ENCODE results near the gene TMEM94. TPM values are rescaled to one million over a fixed set of nuclear protein-coding genes. Genes with fewer than 3 reads are reported as not detected.

Gene TMEM94
- total and polyA plus RNA-seq, 9 of the 15 experiments (the other 6 are each of a cell fraction or from before 2014, with no cell fraction given), result 0.35 to 48.1 (median 14.4) TPM

GRCh38 chr17:75515496-75516254 lies 59.2 kb downstream of the TMEM94 start, which contains the start of gene CASKIN2 (continued):
- TF ChIP-seq ZNF583 (CRISPR knock-in tag; IDR thresholded peaks at IDR 0.05), result 0 out of 2 replicates have a peak, but pooled peaks have one; percentile 70
- no peak for TF ChIP-seq ZNF507 (tag; conservative IDR thresholded peaks at IDR 0.05)
- TF ChIP-seq MAFG (tag; conservative IDR thresholded peaks at IDR 0.05), result no peak
- TF ChIP-seq RFX1 (IDR thresholded peaks at IDR 0.05), result no peak
- TF ChIP-seq ELF4 (CRISPR knock-in tag; IDR thresholded peaks at IDR 0.05), result no peak
- peak; percentile 63; the same call in 1 of the 2 replicates for TF ChIP-seq CREM (IDR thresholded peaks at IDR 0.05; ENCODE audit: low read depth)
- TF ChIP-seq, protein P1, sequence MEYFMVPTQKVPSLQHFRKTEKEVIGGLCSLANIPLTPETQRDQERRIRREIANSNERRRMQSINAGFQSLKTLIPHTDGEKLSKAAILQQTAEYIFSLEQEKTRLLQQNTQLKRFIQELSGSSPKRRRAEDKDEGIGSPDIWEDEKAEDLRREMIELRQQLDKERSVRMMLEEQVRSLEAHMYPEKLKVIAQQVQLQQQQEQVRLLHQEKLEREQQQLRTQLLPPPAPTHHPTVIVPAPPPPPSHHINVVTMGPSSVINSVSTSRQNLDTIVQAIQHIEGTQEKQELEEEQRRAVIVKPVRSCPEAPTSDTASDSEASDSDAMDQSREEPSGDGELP (CRISPR knock-in tag; IDR thresholded peaks at IDR 0.05; ENCODE audit: borderline replicate concordance), result peak; percentile 93
- TF ChIP-seq, protein P2, sequence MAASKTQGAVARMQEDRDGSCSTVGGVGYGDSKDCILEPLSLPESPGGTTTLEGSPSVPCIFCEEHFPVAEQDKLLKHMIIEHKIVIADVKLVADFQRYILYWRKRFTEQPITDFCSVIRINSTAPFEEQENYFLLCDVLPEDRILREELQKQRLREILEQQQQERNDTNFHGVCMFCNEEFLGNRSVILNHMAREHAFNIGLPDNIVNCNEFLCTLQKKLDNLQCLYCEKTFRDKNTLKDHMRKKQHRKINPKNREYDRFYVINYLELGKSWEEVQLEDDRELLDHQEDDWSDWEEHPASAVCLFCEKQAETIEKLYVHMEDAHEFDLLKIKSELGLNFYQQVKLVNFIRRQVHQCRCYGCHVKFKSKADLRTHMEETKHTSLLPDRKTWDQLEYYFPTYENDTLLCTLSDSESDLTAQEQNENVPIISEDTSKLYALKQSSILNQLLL (CRISPR knock-in tag; IDR thresholded peaks at IDR 0.05; ENCODE audit: borderline replicate concordance), result no peak
- TF ChIP-seq MYNN (IDR thresholded peaks at IDR 0.05), result 0 out of 2 replicates have a peak, but pooled peaks have one; percentile 29
- TF ChIP-seq MYNN (CRISPR knock-in tag; IDR thresholded peaks at IDR 0.05), result peak; percentile 55; the same call in 1 of the 2 replicates
- TF ChIP-seq ZNF644 (tag; IDR thresholded peaks at IDR 0.05; ENCODE audit: low read depth), result no peak
- no peak for TF ChIP-seq MAFK (IDR thresholded peaks at IDR 0.05; ENCODE audit: low read length)
- TF ChIP-seq GATA2 (CRISPR knock-in tag; IDR thresholded peaks at IDR 0.05), result no peak
- TF ChIP-seq HINFP (tag; conservative IDR thresholded peaks at IDR 0.05; ENCODE audit: low read depth), result no peak
- 0 out of 2 replicates have a peak, but pooled peaks have one; percentile 52 for TF ChIP-seq SAFB (IDR thresholded peaks at IDR 0.05; ENCODE audit: borderline replicate concordance, low read depth, low read length)
- no peak; the same call in 1 of the 2 replicates for TF ChIP-seq PHB (CRISPR knock-in tag; IDR thresholded peaks at IDR 0.05)
- TF ChIP-seq ZEB2 (IDR thresholded peaks at IDR 0.05), result peak; percentile 87
- TF ChIP-seq FOXK1 (CRISPR knock-in tag; IDR thresholded peaks at IDR 0.05; ENCODE audit: borderline replicate concordance), result 0 out of 2 replicates have a peak, but pooled peaks have one; percentile 81
- no peak for TF ChIP-seq TAL1 (IDR thresholded peaks at IDR 0.05)
- TF ChIP-seq SLC30A9 (CRISPR knock-in tag; IDR thresholded peaks at IDR 0.05), result no peak
- no peak for TF ChIP-seq ETV1 (tag; conservative IDR thresholded peaks at IDR 0.05; ENCODE audit: low read depth)
- TF ChIP-seq ZNF77 (CRISPR knock-in tag; IDR thresholded peaks at IDR 0.05), result no peak
- TF ChIP-seq WHSC1 (IDR thresholded peaks at IDR 0.05; ENCODE audit: low read length), result no peak
- TF ChIP-seq U2AF2 (optimal IDR thresholded peaks at IDR 0.05; ENCODE audit: low read depth, low read length), result no peak
- TF ChIP-seq, protein P3, sequence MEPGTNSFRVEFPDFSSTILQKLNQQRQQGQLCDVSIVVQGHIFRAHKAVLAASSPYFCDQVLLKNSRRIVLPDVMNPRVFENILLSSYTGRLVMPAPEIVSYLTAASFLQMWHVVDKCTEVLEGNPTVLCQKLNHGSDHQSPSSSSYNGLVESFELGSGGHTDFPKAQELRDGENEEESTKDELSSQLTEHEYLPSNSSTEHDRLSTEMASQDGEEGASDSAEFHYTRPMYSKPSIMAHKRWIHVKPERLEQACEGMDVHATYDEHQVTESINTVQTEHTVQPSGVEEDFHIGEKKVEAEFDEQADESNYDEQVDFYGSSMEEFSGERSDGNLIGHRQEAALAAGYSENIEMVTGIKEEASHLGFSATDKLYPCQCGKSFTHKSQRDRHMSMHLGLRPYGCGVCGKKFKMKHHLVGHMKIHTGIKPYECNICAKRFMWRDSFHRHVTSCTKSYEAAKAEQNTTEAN (CRISPR knock-in tag; IDR thresholded peaks at IDR 0.05), result peak; percentile 93; the same call in 1 of the 2 replicates
- TF ChIP-seq ZFPM2 (CRISPR knock-in tag; IDR thresholded peaks at IDR 0.05), result no peak
- TF ChIP-seq ZNF23 (CRISPR knock-in tag; IDR thresholded peaks at IDR 0.05), result no peak
